Stimulated activated CD4-positive, alpha-beta T cell treated with anti-CD3 and anti-CD28 coated beads, Interleukin-12 subunit alpha, Interleukin-12 subunit beta, amount 100 ng/mL, for 24 hours (primary cell): ENCODE data around the gene SLC25A36.
A peak's percentile ranks its signal among the peaks of the same experiment; 100 is the strongest.
"Not testable (repeated sequence)": the region's sequence is repeated elsewhere in the genome, so short reads cannot be mapped to it uniquely, and the experiment has no call there.

ENCODE experiments used
- DNase-seq, 2 experiments: peaks; one replicate each; pipeline ENCODE4 v3.0.0-alpha.2; 2020; ENCODE audit warnings: low read depth in 2 of 2

SLC25A36 gene

DNA sequence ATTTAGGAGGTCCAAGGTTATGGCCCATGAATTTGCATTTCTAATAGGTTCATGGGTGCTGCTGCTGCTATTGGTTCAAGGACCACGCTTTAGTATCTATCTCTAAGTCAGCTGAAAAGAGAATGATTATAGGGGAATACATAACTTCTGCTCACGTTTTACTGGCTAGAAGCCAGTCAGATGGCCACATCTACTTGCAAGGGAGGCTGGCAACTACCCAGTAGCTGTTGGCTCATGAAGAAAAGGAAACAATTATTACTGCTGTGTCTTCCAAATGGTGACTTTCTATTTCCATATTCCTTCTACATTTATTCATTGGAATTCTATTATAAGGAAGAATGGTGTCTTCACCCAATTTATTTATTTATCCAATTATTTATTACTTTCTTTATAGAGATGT is 54.2 kb downstream of the SLC25A36 start:
- DNase-seq, result no peak

DNA sequence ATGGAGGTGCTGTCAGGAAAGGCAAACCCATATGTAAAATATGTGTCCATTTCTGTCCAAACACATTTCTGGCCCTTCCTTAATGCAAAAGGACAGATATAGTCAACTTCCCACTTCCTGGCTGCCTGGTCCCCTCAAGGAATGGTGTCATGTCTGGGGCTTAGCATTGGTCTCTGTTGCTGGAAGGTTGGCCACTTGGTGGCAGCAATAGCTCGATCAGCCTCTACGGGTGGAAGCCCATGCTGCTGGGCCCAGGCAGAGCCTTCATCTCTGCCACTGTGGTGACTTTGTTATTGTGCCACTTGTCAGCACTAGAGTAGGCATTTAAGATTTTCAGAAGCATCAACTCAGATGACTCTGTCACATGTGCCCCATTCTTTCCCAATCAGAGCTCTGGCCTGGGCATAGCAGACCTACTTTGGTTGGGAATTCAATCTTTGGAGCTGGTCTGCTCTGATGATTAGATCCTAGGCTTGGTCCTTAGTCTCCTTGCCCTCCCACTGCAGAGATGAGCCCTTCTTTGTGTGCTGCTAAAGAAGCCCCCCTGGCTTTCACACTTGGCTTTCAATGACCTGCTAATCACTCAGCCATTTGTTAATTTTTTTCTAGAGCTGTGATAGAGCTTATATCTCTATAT is 58.5 kb downstream of the SLC25A36 start:
- DNase-seq, result peak in 1 of 2 experiments; percentile 24

DNA sequence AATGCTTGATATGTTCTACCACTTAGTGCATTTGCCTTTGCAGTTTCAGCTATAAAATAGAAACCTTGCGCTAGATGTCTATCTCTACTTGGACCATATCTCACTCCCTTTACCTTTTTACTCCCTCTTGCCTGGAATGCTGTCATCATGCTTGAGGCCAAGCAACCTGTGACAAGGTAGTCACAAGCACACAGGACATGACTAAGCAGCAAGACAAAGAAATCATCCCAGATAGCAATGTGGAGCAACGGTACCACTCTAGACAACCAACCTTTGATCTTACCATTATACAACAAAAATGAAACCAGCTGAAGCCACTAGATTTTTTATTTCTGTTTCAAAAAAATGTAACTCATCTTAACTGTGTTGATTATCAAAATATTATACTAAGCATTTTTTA is 59.0 kb downstream of the SLC25A36 start:
- no peak for DNase-seq

DNA sequence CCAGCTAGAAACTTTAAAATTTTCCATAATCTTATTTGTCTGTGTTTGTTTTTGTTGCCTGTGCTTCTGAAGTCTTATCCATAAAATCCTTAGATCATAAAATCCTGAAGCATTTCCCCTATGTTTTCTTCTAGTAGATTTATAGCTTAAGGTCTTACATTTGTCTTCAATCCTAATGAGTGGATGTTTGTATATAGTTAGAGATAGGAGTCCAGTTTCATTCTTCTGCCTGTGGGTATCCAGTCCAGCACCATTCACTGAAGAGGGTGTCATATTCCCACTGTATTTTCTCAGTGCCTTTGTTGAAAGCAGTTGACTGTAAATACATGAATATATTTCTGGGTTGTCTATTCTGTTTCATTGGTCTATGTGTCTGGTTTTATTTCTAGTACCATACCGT is 64.7 kb downstream of the SLC25A36 start:
- DNase-seq, result no peak

DNA sequence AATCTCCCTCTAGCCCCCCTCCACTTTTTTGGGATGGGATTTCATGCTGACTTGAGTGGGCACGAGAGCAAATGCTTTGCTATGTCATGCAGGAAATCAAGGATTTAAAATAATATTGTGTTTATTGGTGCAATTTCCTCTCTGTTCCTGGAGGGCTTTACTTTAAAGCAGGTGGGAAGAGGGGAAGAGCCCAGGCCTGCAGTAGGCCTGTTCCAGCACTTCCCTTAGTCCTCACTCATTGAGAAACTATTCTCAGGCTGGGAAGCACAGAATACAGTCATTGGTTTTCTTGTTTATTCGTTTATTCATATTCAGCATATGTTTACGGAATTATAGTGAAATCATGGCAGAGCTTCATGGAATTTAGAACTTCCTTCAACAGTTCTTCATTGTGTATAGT is 67.9 kb downstream of the SLC25A36 start:
- DNase-seq, result no peak

DNA sequence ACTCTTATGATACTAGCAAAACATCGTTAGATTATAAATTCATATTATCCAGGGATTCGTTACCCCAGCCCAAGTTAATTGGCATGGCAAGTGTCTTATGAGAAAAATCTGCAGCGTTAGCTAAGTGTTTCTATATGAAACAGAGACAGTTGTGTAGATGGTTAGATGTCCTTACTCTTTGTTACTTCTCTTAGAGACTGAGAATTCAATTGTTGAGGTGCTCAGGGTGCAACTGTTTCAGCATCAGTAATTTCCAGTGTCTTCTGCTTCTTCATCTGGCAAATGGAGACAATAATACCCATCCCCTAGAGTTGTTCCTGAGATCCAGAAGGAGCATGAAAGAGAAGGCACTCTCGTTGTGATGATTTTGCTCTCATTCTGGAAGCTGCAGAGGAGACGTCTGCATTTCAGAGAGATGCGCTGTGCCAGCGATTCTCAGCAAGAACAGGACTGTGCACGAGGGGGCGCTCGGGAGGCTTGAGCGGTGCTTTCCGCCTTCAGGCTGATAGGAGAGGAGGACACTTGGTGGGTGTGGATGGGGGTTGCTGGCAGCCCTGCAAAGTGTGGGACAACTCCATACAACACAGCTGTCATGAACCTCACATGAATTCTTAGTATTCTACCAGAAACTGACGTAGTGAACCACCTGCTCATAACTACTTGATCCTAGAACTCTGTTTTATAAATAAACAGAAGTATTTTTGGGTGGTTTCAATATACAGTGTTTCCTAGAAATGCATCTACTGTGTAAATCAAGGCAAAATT is 69.8 kb downstream of the SLC25A36 start:
- DNase-seq, result peak; percentile 48 to 78

DNA sequence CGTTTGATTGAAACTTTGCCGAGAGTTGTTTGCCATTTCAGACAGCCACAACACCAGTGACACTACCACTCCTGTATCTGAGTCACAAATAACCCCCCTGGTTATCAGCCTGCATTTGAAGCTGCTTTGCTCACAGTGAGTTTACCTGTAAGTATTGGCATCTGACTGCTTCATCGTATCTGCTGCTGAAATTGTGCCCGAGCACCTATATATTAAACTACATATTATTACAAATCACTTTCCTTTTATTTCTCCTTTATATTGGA is 70.3 kb downstream of the SLC25A36 start:
- DNase-seq, result no peak

DNA sequence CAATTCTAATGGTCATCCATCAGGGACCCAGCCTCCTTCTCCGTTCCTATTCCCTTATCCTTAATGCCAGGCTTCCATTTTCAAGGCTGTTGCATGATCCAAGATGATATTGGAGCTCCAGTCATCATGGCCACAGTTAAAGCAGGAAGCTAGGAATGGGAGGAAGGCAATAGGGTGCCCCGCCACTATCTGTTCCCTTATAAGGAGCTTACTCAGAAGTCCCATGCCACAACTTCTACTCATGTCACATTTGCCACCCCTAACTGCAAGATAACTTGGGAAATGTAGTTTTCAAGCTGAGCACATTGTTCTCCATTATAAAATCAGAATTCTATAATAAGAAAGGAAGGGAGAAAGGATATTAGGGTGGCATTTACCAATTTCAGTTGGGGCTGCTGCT is 70.9 kb downstream of the SLC25A36 start:
- DNase-seq, result no peak

DNA sequence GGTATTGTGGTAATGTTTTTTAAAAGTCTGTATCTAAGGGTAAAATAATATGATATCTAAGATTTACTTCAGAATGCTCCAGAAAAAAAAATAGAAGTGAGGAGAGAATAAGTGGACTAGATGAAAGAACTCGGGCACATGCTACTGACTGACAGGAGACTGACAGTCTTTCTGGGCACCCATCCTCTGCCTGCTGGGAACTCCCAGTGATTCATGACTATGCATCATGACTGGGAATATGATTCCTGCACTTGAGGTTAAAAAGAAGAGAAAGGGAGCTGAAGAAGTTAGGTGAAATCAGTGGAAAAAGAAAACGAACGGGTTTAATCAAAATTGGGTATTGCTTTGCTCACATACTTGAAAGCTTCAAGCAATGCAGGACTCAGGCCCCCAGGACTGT is 73.8 kb downstream of the SLC25A36 start:
- DNase-seq, result no peak

DNA sequence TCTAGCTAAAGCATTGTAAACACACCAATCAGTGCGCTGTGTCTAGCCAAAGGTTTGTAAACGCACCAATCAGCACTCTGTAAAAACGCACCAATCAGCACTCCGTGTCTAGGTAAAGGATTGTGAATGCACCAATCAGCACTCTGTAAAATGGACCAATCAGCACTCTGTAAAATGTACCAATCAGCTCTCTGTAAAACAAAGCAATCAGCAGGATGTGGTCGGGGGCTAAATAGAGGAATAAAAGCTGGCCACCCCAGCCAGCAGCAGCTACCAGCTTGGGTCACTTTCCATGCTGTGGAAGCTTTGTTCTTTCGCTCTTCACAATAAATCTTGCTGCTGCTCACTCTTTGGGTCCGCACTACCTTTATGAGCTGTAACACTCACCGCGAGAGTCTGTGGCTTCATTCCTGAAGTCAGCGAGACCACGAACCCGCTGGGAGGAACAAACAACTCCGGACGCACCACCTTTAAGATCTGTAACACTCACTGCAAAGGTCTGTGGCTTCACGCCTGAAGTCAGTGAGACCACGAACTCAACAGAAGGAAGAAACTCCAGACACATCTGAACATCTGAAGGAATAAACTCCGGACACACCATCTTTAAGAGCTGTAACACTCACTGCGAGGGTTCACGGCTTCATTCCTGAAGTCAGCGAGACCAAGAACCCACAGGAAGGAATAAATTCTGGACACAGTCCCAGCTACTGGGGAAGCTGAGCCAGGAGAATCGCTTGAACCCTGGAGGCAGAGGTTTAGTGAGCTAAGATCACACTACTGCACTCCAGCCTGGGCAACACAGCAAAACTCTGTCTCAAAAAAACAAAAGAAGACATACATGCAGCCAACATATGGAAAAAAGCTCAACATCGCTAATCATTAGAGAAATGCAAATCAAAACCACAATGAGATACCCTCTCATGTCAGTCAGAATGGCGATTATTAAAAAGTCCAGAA is 76.0 kb downstream of the SLC25A36 start:
- not testable (repeated sequence) for DNase-seq

DNA sequence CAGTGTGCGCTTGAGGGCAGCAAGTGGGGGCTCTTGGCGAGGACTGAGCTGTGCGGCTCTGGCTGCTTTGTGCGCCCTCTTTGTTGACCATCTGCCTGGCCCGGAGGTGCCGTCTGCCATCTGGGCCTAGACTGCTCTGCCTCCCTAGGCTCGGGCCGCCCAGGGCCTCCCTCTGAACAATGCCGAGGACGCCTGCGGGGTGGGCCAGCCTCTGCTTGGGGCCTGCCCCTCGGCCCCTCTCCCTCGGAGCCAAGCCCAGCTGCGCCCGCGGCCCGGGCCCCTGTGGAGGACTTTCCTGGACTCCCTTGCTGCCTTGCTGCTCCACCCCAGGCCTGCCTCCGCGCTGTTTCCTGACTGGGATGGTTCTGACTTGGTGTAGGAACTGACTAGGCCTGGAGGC is 77.6 kb downstream of the SLC25A36 start:
- no peak for DNase-seq

DNA sequence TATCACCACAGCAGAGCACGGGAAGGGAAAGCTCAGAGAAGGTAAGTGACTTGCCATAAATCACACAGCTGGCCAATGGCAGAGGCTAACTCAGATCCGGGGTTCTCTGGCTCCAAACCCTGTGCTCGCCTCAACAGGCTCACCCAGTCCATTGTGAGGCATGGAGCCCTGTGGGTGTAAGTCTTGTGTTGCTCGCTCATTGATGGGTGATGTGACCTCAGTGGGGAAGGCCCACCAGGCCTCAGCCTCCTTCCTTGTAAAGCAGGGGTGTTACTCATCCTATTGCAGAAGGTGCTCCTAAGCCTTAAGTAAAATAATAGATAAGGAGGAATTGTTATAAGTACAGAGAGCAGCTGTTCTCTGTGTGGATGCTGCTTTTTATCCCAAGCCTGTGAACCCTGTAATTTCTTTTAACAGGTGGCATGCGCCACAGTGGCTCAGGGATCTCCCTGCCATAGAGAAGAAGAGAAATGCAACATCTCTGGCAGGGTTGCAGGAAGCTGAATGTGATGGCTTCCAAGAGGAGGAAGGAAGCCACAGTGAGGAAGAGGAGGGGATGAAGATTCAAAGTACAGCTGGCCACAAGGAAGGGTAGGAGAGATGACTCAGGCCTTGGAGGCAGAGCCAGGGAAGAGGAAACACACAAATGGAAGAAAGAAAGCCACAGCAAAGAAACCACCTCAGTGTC is 78.7 kb downstream of the SLC25A36 start:
- DNase-seq, result no peak

DNA sequence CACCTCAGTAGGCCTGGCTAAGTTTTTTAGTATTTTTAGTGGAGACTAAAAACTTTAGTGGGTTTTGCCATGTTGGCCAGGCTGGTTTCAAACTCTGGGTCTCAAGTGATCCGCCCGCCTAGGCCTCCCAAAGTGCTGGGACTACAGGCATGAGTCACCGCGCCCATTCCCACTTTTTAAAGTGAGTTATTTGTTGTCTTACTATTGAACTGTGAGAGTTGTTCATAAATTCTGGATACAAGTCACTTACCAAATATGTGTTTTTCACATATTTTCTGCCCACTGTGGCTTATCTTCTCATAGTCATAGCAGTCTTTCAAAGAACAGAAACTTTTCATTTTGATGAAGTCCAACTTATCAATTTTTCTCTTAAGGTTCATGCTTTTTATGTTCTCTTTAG is 79.6 kb downstream of the SLC25A36 start:
- no peak for DNase-seq
